ENCODE results near the gene ATF5.
A peak's percentile ranks its signal among the peaks of the same experiment; 100 is the strongest.

The ATF5 gene

DNA sequence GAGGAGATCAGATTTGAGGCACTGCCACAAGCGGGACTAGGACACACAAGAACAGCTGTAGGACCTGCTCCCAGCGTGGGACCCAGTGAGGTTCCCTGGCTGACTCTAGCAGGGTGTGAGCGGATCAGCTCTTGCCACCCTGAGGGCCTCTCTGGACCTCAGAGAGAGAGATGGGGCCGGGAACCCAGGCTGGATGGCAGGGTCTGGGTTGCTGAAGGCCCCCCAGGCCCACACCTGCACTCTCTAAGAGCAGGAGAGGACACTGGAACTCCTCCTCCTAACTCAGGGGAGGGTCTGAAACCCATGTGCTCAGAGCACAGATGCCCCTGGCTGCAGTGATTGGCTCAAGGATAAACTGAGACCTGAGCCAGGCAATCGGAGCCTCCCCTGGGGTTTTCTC lies 18.8 kb upstream of the ATF5 start:
- TF ChIP-seq ZFX (IDR thresholded peaks at IDR 0.05; ENCODE audit: borderline replicate concordance) (no peak), CTCF (IDR thresholded peaks at IDR 0.05) (no peak)
- H3K27ac ChIP-seq, result no peak overlapping the region

- no peak for TF ChIP-seq CTCF (IDR thresholded peaks at IDR 0.05)
- TF ChIP-seq ZFX (IDR thresholded peaks at IDR 0.05; ENCODE audit: borderline replicate concordance), result no peak
- no peak overlapping the region for H3K27ac ChIP-seq
Measured at GRCh38 chr19:49911381-49912145, 17.4 kb upstream of the ATF5 start.

DNA sequence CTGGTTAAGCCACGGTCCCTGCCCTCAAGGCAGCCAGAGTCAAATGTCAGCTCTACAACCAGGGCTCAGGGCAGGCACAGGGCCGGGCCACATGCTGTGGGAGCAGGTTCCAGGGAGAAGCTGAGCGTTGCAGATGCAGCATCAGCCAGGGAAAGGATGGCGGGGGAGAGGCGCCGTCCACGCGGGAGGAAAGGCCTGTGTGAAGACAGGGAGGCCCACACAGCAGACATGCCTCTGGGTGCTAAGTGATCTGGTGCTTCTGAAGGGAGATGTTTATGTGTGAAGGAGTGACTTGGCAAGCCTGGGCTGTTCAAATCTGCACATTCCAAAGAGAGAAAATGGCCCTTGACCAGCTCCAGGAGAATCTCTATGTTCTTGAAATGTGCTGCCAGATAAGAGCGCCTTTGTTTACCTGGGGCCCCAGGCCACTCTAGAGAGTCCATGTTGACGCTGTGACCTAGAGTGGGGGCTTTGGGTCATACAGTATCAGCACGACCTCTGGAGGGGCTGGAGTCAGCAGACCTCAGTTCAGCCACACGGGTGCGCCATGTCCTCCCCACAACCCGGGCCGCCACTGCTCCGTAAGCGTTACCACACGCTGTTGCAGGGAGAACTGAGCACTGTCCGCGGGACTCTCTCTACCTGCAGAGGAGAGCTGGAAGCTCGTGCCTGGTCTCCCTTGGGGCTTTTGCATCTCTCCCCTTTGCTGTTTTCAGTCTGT lies 15.9 kb upstream of the ATF5 start:
- no peak overlapping the region for H3K27ac ChIP-seq
- TF ChIP-seq CTCF (IDR thresholded peaks at IDR 0.05) (no peak), ZFX (IDR thresholded peaks at IDR 0.05; ENCODE audit: borderline replicate concordance) (no peak)

DNA sequence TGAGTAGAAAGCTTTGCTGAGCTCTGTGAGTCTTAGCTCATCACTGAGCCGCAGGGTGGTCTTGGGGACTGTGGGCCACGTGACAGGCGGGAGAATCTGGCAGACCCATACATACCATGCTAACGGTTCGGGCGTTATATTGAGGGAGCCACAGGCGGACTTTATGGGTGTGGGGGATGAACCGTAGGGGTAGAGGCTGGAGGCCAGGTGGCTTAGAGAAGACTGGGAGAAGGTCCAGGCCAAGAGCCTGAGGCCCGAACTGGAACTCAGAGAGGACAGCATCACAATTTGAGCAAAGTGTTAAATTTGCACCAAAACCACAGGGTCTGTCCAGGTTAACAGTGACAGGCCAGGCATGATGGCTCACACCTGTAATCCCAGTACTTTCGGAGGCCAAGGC lies 15.3 kb upstream of the ATF5 start:
- H3K27ac ChIP-seq, result no peak overlapping the region
- no peak for TF ChIP-seq ZFX (IDR thresholded peaks at IDR 0.05; ENCODE audit: borderline replicate concordance)
- no peak for TF ChIP-seq CTCF (IDR thresholded peaks at IDR 0.05)

DNA sequence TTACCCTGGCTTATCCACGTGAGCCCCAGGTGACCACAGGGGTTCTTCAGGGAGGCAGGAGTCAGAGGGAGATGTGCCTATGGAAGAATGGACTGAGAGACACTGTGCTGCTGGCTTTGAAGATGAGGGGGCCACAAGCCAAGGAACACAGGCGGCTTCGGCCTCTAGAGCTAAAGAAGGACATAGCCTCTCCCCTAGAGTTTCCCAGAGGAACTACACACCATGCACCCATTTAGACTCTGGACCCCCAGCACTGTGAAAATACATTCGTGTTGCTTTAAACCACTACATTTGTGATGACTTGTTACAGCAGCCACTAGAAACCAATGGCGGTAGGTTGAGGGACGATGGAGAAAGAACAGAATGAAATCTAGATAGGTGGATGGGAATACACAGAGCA lies 13.7 kb upstream of the ATF5 start:
- TF ChIP-seq ZFX (IDR thresholded peaks at IDR 0.05; ENCODE audit: borderline replicate concordance) (no peak), CTCF (IDR thresholded peaks at IDR 0.05) (peak; percentile 5; the same call in 1 of the 2 replicates)
- no peak overlapping the region for H3K27ac ChIP-seq

GRCh38 chr19:49916839-49917733 lies 11.9 kb upstream of the ATF5 start:
- TF ChIP-seq ZFX (IDR thresholded peaks at IDR 0.05; ENCODE audit: borderline replicate concordance), result no peak
- peak; percentile 14; the same call in 1 of the 2 replicates for TF ChIP-seq CTCF (IDR thresholded peaks at IDR 0.05)

More at GRCh38 chr19:49916839-49917733, 11.9 kb upstream of the ATF5 start:
- no peak overlapping the region for H3K27ac ChIP-seq
